GM19240 (cell line): ENCODE data around the gene ETV6.

Experiments
- DNase-seq: peaks from one replicate; pipeline ENCODE4 v3.0.0; 2011; ENCODE audit warnings: low spot score; ENCODE audit not compliant: insufficient read length

The ETV6 gene

DNA sequence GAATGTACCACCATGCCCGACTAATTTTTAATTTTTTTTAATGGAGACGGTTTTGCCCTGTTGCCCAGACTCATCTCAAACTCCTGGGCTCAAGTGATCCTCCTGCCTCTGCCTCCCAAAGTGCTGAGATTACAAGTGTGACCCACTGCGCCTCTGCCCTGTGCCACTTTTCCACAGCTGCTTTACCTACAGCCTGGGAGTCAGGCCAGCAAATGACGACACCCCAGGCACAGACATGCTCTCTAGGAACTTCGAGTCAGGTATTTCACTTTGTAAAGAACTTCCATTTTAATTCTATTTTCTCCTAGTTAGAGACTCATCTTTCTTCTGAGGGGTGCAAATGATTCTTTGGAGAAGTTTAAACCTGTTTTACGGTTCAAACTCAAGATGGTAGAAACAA, 89.0 kb downstream of the ETV6 start:
- no peak for DNase-seq

DNA sequence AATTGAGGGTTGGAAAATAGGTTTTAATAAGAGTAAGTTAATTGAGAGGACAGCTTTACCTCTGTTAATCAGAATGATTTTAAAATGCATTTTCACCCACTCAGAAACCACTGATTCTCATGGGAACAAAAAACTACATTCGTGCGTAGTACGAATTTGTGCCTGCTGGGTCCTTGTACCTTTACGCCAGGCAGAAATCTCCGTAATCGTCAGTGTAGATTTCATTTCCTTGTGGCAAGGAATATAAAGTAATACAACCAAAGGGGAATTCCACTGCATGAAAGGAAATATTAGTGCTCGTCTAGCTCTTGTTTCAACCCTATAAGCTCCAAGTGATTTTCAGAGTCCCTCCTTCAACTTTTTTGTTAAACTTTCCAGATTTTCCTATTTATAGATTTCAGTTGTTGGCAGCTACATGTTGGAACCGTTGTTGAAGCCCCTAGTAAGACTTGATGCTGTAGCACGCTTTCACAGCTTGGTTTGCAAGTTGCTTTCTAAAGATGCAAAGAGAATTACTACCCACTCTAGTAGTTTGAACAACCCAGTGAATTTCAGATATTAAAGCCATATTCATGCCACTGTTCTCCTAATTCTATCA, 90.6 kb downstream of the ETV6 start:
- DNase-seq = no peak

DNA sequence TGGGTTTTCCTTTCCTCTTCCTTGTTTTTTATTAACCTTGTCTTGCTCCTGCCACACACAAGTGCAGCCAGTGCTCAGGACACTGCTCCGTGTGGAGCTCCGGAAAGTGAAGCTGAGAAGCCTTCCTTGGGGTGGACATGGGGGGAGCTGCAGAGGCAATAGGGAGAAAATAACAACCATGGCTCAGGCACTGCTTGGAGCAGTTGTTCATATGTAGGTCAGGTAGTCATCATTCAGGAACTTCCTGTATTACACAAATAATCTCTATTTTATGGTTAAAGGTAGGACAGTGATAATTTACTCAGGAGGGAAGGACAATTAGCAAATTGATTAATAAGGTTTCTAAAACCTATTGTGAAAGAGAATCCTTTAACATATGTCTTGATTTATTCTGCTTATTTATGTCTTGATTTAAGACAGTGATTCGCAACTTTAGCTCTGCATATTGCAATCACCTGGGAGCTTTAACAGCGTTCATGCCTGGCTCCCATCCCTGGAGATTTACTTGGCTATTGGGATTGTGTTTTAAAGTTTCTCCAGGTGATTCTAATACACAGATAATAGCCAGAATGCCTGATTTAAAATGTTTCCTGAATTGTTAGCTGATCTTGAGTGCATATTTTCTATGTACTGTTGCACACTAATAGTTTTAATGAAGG, 92.1 kb downstream of the ETV6 start:
- DNase-seq = no peak

- no peak for DNase-seq
Observed at GRCh38 chr12:11743423-11744409, 94.2 kb downstream of the ETV6 start.

DNA sequence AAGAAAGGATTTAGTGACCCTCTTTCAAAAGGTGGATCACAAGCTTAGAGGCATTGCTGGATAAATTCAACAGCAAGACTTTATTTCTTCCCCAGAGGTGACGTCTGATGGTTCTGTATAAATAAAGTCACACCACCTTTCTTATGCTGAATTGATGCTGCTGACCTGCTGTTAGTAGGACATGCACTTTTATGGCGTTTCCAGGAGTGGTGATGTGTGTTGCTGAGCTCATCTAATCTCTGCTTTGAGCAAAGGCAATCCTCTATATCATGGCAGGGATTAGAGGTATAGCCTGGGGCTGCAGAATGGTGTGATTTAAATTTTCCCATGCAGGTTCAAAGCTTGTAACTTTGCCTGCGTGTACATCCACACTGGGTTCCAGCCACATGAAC, 94.9 kb downstream of the ETV6 start:
- DNase-seq = no peak

GRCh38 chr12:11745113-11745512, 95.6 kb downstream of the ETV6 start:
- DNase-seq = no peak

- no peak for DNase-seq
Observed at GRCh38 chr12:11746024-11746771, 96.7 kb downstream of the ETV6 start.

GRCh38 chr12:11746940-11747716, 97.7 kb downstream of the ETV6 start:
- no peak for DNase-seq

DNA sequence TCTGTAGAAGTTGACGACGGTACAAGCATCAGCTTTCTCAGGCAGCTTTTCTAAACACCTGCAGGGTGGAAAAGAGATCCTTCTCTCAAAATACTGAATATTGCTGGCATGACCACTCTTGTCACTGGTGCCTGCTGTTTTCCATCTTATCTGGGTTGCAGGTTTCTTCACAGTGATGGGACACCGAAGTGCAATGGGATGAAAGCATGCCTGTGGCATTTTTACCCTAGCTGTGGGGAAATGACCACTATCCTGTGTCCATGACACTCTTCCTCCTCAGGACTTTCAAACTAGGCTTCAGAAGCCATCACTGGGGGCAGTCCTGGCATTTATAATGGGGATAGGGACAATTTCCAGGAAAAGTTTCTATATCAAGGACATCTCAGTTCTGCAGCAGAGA, 98.5 kb downstream of the ETV6 start:
- DNase-seq = no peak

GRCh38 chr12:11748903-11749302, 99.4 kb downstream of the ETV6 start:
- no peak for DNase-seq

- DNase-seq = no peak
Observed at GRCh38 chr12:11749943-11750690, 100.6 kb downstream of the ETV6 start.

DNA sequence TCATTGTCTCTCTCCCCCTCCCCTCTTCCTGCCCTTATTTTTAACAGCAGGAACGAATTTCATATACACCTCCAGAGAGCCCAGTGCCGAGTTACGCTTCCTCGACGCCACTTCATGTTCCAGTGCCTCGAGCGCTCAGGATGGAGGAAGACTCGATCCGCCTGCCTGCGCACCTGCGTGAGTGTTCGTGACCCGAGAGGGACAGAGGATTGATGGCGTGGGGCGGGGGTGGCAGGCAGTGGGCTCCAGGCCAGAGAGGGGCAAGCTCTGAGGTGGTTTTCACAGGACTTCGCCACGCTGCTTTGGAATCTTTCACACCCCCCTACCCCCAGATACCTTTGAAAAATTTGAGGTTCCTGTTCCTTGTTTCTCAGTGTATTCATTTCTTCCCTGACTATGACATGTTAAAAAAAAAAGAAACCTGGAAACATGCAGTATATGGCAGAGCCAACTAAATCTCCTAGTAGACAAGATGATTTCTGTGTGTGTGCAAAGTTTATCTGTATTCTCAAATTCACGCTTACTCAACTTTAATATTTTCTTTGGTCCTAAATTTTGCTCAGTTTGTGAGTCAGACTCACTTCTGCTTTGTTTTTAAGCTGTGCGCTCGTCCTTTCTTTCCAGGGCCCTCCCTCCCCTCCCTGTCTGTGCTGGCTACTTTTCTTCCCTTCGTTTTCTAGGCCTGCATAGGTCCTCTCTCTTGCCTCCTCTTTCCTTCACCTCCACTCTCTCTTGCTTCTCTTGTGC, 103.1 kb downstream of the ETV6 start:
- DNase-seq = no peak

- no peak for DNase-seq
Observed at GRCh38 chr12:11753150-11753499, 103.7 kb downstream of the ETV6 start.

DNA sequence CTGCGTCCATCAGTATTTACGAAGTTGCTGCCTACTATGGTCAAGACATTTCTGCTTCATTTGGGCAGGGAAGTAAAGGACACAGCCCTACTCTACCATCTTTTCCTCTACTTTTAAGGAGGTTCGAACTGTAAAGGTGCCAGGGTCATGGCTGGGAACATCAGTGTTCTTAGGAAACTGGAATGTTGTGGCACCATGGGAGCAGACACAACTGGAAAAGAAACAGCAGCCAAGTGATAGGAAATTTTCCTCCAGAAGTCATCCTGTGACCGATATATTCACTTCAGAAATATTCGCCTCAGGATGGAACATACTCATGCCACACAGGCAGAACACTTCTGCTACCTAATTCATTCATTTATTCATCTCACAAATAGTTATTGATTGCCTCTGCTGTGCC, 104.4 kb downstream of the ETV6 start:
- no peak for DNase-seq

GRCh38 chr12:11754256-11754655, 104.8 kb downstream of the ETV6 start:
- no peak for DNase-seq

GRCh38 chr12:11755302-11755930, 105.9 kb downstream of the ETV6 start:
- no peak for DNase-seq

GRCh38 chr12:11756022-11756421, 106.5 kb downstream of the ETV6 start:
- DNase-seq = no peak

DNA sequence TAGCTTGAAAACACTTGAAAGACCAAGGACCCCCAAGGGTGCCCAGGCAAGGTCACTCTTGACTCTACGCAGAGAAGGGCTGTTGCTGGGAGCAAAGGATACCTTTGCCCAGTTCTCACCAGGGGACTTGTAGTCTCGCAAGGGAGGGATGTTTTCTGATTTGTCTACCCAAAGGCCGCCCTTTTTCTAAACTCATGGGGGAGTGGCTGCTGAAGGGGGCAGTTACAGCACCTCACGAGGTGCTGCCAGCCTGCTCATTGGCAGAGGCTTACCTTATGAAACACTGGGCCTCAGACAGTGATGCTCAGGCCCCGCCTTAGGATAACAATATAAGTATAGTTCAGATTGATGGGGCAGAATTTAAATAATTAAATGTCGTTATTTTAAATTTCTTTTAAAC, 107.0 kb downstream of the ETV6 start:
- no peak for DNase-seq

DNA sequence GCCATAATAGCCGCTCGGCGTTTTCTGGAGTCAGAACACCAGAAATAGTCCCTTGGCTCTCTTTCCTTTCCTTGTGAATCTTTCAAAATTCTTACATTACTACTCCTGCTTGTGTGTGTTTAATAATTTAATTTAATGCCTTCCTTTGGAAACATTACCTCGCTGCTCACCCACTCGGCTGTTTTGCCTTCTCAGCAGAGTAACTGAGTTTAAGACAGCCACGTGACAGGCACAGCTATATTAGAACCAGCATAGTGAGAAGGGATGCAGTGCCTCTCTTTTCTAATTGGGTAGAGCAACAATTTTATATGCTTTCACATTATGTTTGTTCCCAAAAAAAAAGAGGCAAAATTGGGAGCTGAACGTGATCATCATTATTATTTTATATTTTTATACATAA, 107.6 kb downstream of the ETV6 start:
- no peak for DNase-seq
